Measurements from ENCODE around the gene UHRF1. TPM values are rescaled to one million over a fixed set of nuclear protein-coding genes. Genes with fewer than 3 reads are reported as not detected.

The UHRF1 gene
- polyA plus RNA-seq, 1 donor (not counting 4 experiments of a cell fraction or from before 2014, with no cell fraction given), result 9.7 TPM

- no peak overlapping the region for H3K4me3 ChIP-seq (ENCODE audit: control insufficient read depth in 2 of 3, extremely low read depth in 1 of 3, insufficient read depth in 2 of 3, low read depth in 1 of 3, low read length in 3 of 3)
- peaks cover 13% of the 10 kb centered on the region for H4K20me1 ChIP-seq (ENCODE audit: control insufficient read depth, extremely low read depth, insufficient read depth, low read length)
- no peaks in the 10 kb centered on the region for H3K9me1 ChIP-seq (ENCODE audit: control insufficient read depth, extremely low read depth, insufficient read depth, low read length)
- H3K9me3 ChIP-seq (ENCODE audit: control insufficient read depth, low read depth, low read length), result no peaks in the 10 kb centered on the region
- H3K36me3 ChIP-seq (ENCODE audit: control insufficient read depth in 2 of 2, extremely low read depth in 1 of 2, insufficient read depth in 2 of 2, low read length in 2 of 2), result peaks cover 3 to 5% of the 10 kb centered on the region in 2 experiments
- no peaks in the 10 kb centered on the region for H3K27me3 ChIP-seq (ENCODE audit: control insufficient read depth, extremely low read depth, insufficient read depth, low read length)
- peaks cover 3% of the 10 kb centered on the region for H3K4me1 ChIP-seq (ENCODE audit: control insufficient read depth, extremely low read depth, insufficient read depth, low read length)
- TF ChIP-seq CTCF (optimal IDR thresholded peaks at IDR 0.05 in 1 of 3, IDR thresholded peaks at IDR 0.05 in 1 of 3, conservative IDR thresholded peaks at IDR 0.05 in 1 of 3; ENCODE audit: extremely low read depth in 1 of 3, insufficient read depth in 2 of 3, low read length in 3 of 3) (no peak), EZH2 (IDR thresholded peaks at IDR 0.05; ENCODE audit: low read length) (no peak)
- H3K9ac ChIP-seq (ENCODE audit: control insufficient read depth, extremely low read depth, insufficient read depth, low read length), result no peak overlapping the region
- no peak overlapping the region for H2AFZ ChIP-seq (ENCODE audit: control insufficient read depth, low read length)
- peaks cover 75% of the 10 kb centered on the region for H3K79me2 ChIP-seq (ENCODE audit: control insufficient read depth, insufficient read depth, low read length)
- dilution Hi-C loops (cut with MboI; ENCODE audit: extremely low pct_ligation_motif_present, low sequenced_read_pairs), result no loop called here
- DNase-seq (ENCODE audit: low read depth, low spot score), result no peak
- no peak overlapping the region for H3K27ac ChIP-seq (ENCODE audit: control insufficient read depth, insufficient read depth, low read length)
- FAIRE-seq, result no peak
- no peak overlapping the region for H3K4me2 ChIP-seq (ENCODE audit: control insufficient read depth, extremely low read depth, insufficient read depth, low read depth, low read length)
Measured at GRCh38 chr19:4988770-4989251, 79.5 kb downstream of the UHRF1 start.

GRCh38 chr19:4990306-4990705, 81.0 kb downstream of the UHRF1 start:
- Histone ChIP-seq H3K36me3 (ENCODE audit: control insufficient read depth in 2 of 2, extremely low read depth in 1 of 2, insufficient read depth in 2 of 2, low read length in 2 of 2) (peaks cover 2 to 5% of the 10 kb centered on the region in 2 experiments), H3K4me3 (ENCODE audit: control insufficient read depth in 2 of 3, extremely low read depth in 1 of 3, insufficient read depth in 2 of 3, low read depth in 1 of 3, low read length in 3 of 3) (no peak overlapping the region), H3K9me3 (ENCODE audit: control insufficient read depth, low read depth, low read length) (no peaks in the 10 kb centered on the region), H3K27me3 (ENCODE audit: control insufficient read depth, extremely low read depth, insufficient read depth, low read length) (no peaks in the 10 kb centered on the region), H3K27ac (ENCODE audit: control insufficient read depth, insufficient read depth, low read length) (no peak overlapping the region), H3K4me2 (ENCODE audit: control insufficient read depth, extremely low read depth, insufficient read depth, low read depth, low read length) (no peak overlapping the region), H4K20me1 (ENCODE audit: control insufficient read depth, extremely low read depth, insufficient read depth, low read length) (peaks cover 14% of the 10 kb centered on the region), H3K79me2 (ENCODE audit: control insufficient read depth, insufficient read depth, low read length) (peaks cover 72% of the 10 kb centered on the region), H3K9ac (ENCODE audit: control insufficient read depth, extremely low read depth, insufficient read depth, low read length) (no peak overlapping the region), H3K9me1 (ENCODE audit: control insufficient read depth, extremely low read depth, insufficient read depth, low read length) (no peaks in the 10 kb centered on the region), H2AFZ (ENCODE audit: control insufficient read depth, low read length) (no peak overlapping the region), H3K4me1 (ENCODE audit: control insufficient read depth, extremely low read depth, insufficient read depth, low read length) (peaks cover 3% of the 10 kb centered on the region)
- DNase-seq (ENCODE audit: low read depth, low spot score) (no peak), FAIRE-seq (no peak)
- TF ChIP-seq CTCF (optimal IDR thresholded peaks at IDR 0.05 in 1 of 3, IDR thresholded peaks at IDR 0.05 in 1 of 3, conservative IDR thresholded peaks at IDR 0.05 in 1 of 3; ENCODE audit: extremely low read depth in 1 of 3, insufficient read depth in 2 of 3, low read length in 3 of 3), result no peak
- dilution Hi-C loops (cut with MboI; ENCODE audit: extremely low pct_ligation_motif_present, low sequenced_read_pairs), result no loop called here

Measured in keratinocyte (primary cell).